ENCODE results near the gene SETD1A. TPM values are rescaled to one million over a fixed set of nuclear protein-coding genes. Genes with fewer than 3 reads are reported as not detected.

Gene SETD1A
- total and polyA plus RNA-seq, 2 of the 8 experiments (the other 6 are each of a cell fraction or from before 2014, with no cell fraction given): 4.8 to 29.0 TPM

GRCh38 chr16:30969246-30969842, 11.8 kb downstream of the SETD1A start:
- ChIA-PET CTCF (ENCODE audit: partially characterized antibody) (interaction anchor here (0.5 to 2.9 kb wide), 11 partner anchors 8 to 434 kb away, joined by 3 to 17 read pairs (median 3); partner anchors contain the start of gene HSD3B7), POLR2A (ENCODE audit: partially characterized antibody) (interaction anchor here (0.6 to 5.0 kb wide), 10 partner anchors 8 to 124 kb away, joined by 3 to 26 read pairs (median 4); partner anchors contain the start of genes HSD3B7 and SETD1A)
- H3K79me2 ChIP-seq (ENCODE audit: control insufficient read depth in 1 of 2, insufficient read depth in 2 of 2, low read length in 2 of 2): no peaks in the 10 kb centered on the region
- no peak overlapping the region for H2BK20ac ChIP-seq (ENCODE audit: low read length)
- H3K14ac ChIP-seq (ENCODE audit: insufficient read length): no peak overlapping the region
- no peak overlapping the region for H2BK15ac ChIP-seq (ENCODE audit: low read length)
- H3K4me3 ChIP-seq (ENCODE audit: extremely low read depth in 1 of 4, insufficient read depth in 2 of 4, low read depth in 3 of 4, low read length in 4 of 4): no peak overlapping the region
- no peak overlapping the region for H3K56ac ChIP-seq (replicated peaks; ENCODE audit: insufficient read length, low read depth, low read length)
- H3K4ac ChIP-seq (replicated peaks; ENCODE audit: insufficient read length, low read depth, low read length): no peak overlapping the region
- no peak overlapping the region for H2BK12ac ChIP-seq (ENCODE audit: low read depth, low read length)
- no peak overlapping the region for H3K9ac ChIP-seq (replicated peaks in 1 of 4; ENCODE audit: extremely low read depth in 1 of 4, low read depth in 3 of 4, low read length in 3 of 4)
- no peaks in the 10 kb centered on the region for H3K4me1 ChIP-seq (replicated peaks in 1 of 4; ENCODE audit: control insufficient read depth in 3 of 4, insufficient read depth in 4 of 4, low read length in 3 of 4)
- WGBS, 2 experiments (ENCODE audit: extremely low coverage in 1 of 2, insufficient coverage in 1 of 2, insufficient read length in 1 of 2, insufficient replicate concordance in 2 of 2, low coverage in 1 of 2, low lambda C conversion rate in 2 of 2, missing lambda C conversion rate in 1 of 2): 94 to 100% methylated on average over 2 to 19 of the region's 19 CpGs
- peaks cover 50 to 82% (median 64%) of the 10 kb centered on the region in 4 experiments for H3K36me3 ChIP-seq (ENCODE audit: control insufficient read depth in 2 of 4, insufficient read depth in 4 of 4, low read length in 3 of 4)
- no peak overlapping the region for H2AK5ac ChIP-seq (ENCODE audit: low read depth, low read length)
- H4K8ac ChIP-seq (ENCODE audit: extremely low read depth, insufficient read depth, low read length): no peak overlapping the region
- H2AFZ ChIP-seq (ENCODE audit: low read length): no peak overlapping the region
- H4K20me1 ChIP-seq (replicated peaks in 1 of 2; ENCODE audit: control insufficient read depth in 1 of 2, insufficient read depth in 2 of 2, low read length in 2 of 2): peaks cover 0 to 13% of the 10 kb centered on the region in 2 experiments
- no peak overlapping the region for H3K4me2 ChIP-seq (ENCODE audit: insufficient read depth in 1 of 2, low read depth in 2 of 2, low read length in 2 of 2)
- no peak overlapping the region for H4K91ac ChIP-seq (replicated peaks; ENCODE audit: insufficient read length, low read length)
- H2BK5ac ChIP-seq (ENCODE audit: low read depth, low read length): no peak overlapping the region
- H3K23ac ChIP-seq (ENCODE audit: insufficient read length): no peak overlapping the region
- H3K79me1 ChIP-seq (ENCODE audit: low read depth, low read length): no peaks in the 10 kb centered on the region; the same call in 1 of the 2 replicates
- DNase-seq (ENCODE audit: low read depth in 1 of 2, low spot score in 2 of 2) (no peak), FAIRE-seq (no peak)
- no peaks in the 10 kb centered on the region for H3K9me3 ChIP-seq (ENCODE audit: insufficient read depth in 2 of 2, low read depth in 1 of 2, low read length in 1 of 2)
- peaks cover 2% of the 10 kb centered on the region; the same call in 1 of the 2 replicates for H3K23me2 ChIP-seq (ENCODE audit: low read depth, low read length)
- no peaks in the 10 kb centered on the region for H3K27me3 ChIP-seq (replicated peaks in 1 of 4; ENCODE audit: control insufficient read depth in 3 of 4, extremely low read depth in 1 of 4, insufficient read depth in 3 of 4, low read length in 3 of 4)
- H2BK120ac ChIP-seq (replicated peaks; ENCODE audit: low read depth, low read length): no peak overlapping the region
- H3K27ac ChIP-seq (ENCODE audit: low read depth, low read length): no peak overlapping the region
- no peak overlapping the region for H3K18ac ChIP-seq (ENCODE audit: extremely low read depth, low read length)
- H4K5ac ChIP-seq (ENCODE audit: insufficient read length, low read depth, low read length): no peak overlapping the region
- TF ChIP-seq RXRA (IDR thresholded peaks at IDR 0.05; ENCODE audit: insufficient read depth, low read depth, low read length): no peak
- TF ChIP-seq ZNF274 (IDR thresholded peaks at IDR 0.05; ENCODE audit: borderline replicate concordance, extremely low read depth, low read length): no peak
- TF ChIP-seq KDM5A (IDR thresholded peaks at IDR 0.05; ENCODE audit: low read length): no peak
- no peak for TF ChIP-seq HDAC2 (IDR thresholded peaks at IDR 0.05; ENCODE audit: borderline replicate concordance in 1 of 2, low read depth in 2 of 2, low read length in 2 of 2)
- TF ChIP-seq KDM1A (IDR thresholded peaks at IDR 0.05; ENCODE audit: borderline replicate concordance, low read length): no peak
- no peak for TF ChIP-seq CREB1 (IDR thresholded peaks at IDR 0.05)
- TF ChIP-seq RNF2 (IDR thresholded peaks at IDR 0.05; ENCODE audit: borderline replicate concordance, low read depth, low read length, missing control alignments, poor library complexity, severe bottlenecking): no peak
- TF ChIP-seq EGR1 (IDR thresholded peaks at IDR 0.05; ENCODE audit: borderline replicate concordance, low read depth, low read length): no peak
- TF ChIP-seq HDAC6 (IDR thresholded peaks at IDR 0.05; ENCODE audit: low read depth, low read length): no peak
- TF ChIP-seq TAF1 (IDR thresholded peaks at IDR 0.05; ENCODE audit: low read depth, low read length): no peak
- TF ChIP-seq, protein P1, sequence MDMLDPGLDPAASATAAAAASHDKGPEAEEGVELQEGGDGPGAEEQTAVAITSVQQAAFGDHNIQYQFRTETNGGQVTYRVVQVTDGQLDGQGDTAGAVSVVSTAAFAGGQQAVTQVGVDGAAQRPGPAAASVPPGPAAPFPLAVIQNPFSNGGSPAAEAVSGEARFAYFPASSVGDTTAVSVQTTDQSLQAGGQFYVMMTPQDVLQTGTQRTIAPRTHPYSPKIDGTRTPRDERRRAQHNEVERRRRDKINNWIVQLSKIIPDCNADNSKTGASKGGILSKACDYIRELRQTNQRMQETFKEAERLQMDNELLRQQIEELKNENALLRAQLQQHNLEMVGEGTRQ (IDR thresholded peaks at IDR 0.05; ENCODE audit: low read length): no peak
- no peak for TF ChIP-seq BRCA1 (IDR thresholded peaks at IDR 0.05; ENCODE audit: low read depth, low read length)

All from H1 (cell line).